ENCODE data around the gene FETUB.

GRCh38 chr3:186598794-186599141, 41.4 kb upstream of the FETUB start:
- TF ChIP-seq, protein P1, sequence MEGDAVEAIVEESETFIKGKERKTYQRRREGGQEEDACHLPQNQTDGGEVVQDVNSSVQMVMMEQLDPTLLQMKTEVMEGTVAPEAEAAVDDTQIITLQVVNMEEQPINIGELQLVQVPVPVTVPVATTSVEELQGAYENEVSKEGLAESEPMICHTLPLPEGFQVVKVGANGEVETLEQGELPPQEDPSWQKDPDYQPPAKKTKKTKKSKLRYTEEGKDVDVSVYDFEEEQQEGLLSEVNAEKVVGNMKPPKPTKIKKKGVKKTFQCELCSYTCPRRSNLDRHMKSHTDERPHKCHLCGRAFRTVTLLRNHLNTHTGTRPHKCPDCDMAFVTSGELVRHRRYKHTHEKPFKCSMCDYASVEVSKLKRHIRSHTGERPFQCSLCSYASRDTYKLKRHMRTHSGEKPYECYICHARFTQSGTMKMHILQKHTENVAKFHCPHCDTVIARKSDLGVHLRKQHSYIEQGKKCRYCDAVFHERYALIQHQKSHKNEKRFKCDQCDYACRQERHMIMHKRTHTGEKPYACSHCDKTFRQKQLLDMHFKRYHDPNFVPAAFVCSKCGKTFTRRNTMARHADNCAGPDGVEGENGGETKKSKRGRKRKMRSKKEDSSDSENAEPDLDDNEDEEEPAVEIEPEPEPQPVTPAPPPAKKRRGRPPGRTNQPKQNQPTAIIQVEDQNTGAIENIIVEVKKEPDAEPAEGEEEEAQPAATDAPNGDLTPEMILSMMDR (conservative IDR thresholded peaks at IDR 0.05; ENCODE audit: low read depth, low read length) = no peak
- TF ChIP-seq EZH2phosphoT487 (IDR thresholded peaks at IDR 0.05; ENCODE audit: borderline replicate concordance, low read length) = no peak
- TF ChIP-seq EZH2 (IDR thresholded peaks at IDR 0.05; ENCODE audit: low read length, unreplicated experiment) = no peak

Measured in PC-3 (cell line).